MCF 10A (cell line): Measurements from ENCODE around the gene MRI1. TPM values are rescaled to one million over a fixed set of nuclear protein-coding genes. Genes with fewer than 3 reads are reported as not detected.

Experiments used
- Bru-seq: library from RNA; stranded (reverse); fragments of 400-500 nt; gene quantifications from one replicate; lab custom pipeline; 2021; lab: Mats Ljungman, UMichigan
- BruChase-seq, 2 experiments: library from RNA; stranded (reverse); fragments of 400-500 nt; gene quantifications; one replicate each; lab custom pipeline; 2021; lab: Mats Ljungman, UMichigan
- BruUV-seq: library from RNA; stranded (reverse); fragments of 400-500 nt; replicated peaks from 2 replicates; lab custom pipeline; 2021; lab: Mats Ljungman, UMichigan
- CTCF ChIA-PET: fragments of 300-600 bp; sonication (Branson Sonifier 250); formaldehyde crosslinking; extraction: SDS; loops from one replicate; lab custom pipeline; 2021; ENCODE audit warnings: antibody characterized with exemption, inconsistent platforms; lab: Yijun Ruan, JAX
- POLR2A ChIA-PET: fragments of 300-600, 350-650 bp; sonication (Branson Sonifier 250); formaldehyde crosslinking; extraction: SDS; loops from one replicate; lab custom pipeline; 2020; ENCODE audit warnings: antibody characterized with exemption, inconsistent platforms; lab: Yijun Ruan, JAX
- DNase-seq: peaks from one replicate; pipeline ENCODE4 v3.0.0-alpha.2; 2018; ENCODE audit not compliant: unreplicated experiment
- H3K27ac Mint-ChIP-seq: one replicate; pipeline ENCODE4 v1.8.0; 2022; ENCODE audit warnings: mild to moderate bottlenecking, low read depth, mixed read lengths; ENCODE audit not compliant: unreplicated experiment
- H3K27me3 Mint-ChIP-seq: one replicate; pipeline ENCODE4 v1.8.0; 2022; ENCODE audit warnings: mixed read lengths; ENCODE audit not compliant: insufficient read depth, unreplicated experiment
- H3K36me3 Mint-ChIP-seq: one replicate; pipeline ENCODE4 v1.8.0; 2022; ENCODE audit warnings: mild to moderate bottlenecking, moderate library complexity, mixed read lengths; ENCODE audit not compliant: insufficient read depth, unreplicated experiment
- H3K4me1 Mint-ChIP-seq: one replicate; pipeline ENCODE4 v1.8.0; 2022; ENCODE audit warnings: mixed read lengths; ENCODE audit not compliant: insufficient read depth, unreplicated experiment
- H3K4me3 Mint-ChIP-seq: one replicate; pipeline ENCODE4 v1.8.0; 2022; ENCODE audit warnings: mild to moderate bottlenecking, moderate library complexity, mixed read lengths; ENCODE audit not compliant: unreplicated experiment
- H3K9me3 Mint-ChIP-seq: one replicate; pipeline ENCODE4 v1.8.0; 2022; ENCODE audit warnings: mixed read lengths; ENCODE audit not compliant: unreplicated experiment
- intact Hi-C: fragments of 100-400 bp; cut with micrococcal nuclease; formaldehyde crosslinking; loops from 2 replicates; pipeline ENCODE4 v1.14.1; 2022
- long read RNA-seq: library from polyadenylated mRNA; stranded (forward); transcript quantifications from one replicate; pipeline ENCODE4 v2.0.0, GENCODE V29; 2022
- total RNA-seq: library from RNA; stranded (reverse); gene quantifications from 2 replicates; pipeline ENCODE4 v1.2.3, GENCODE V29; 2022
- TF ChIP-seq, protein P1 (sequence below): fragments of 200-600 bp; IDR thresholded peaks from one replicate; pipeline ENCODE4 v1.8.0; 2022; ENCODE audit warnings: antibody characterized with exemption, mild to moderate bottlenecking; ENCODE audit not compliant: unreplicated experiment

Gene MRI1
- 24.8 and 27.0 TPM in 2 replicates for total RNA-seq
- percentile 53 among the genes with signal in this experiment for Bru-seq, nascent RNA
- BruChase-seq, experiment 1, labeled RNA remaining after a 6-hour chase = percentile 69 among the genes with signal in this experiment
- percentile 66 among the genes with signal in this experiment for BruChase-seq, experiment 2, labeled RNA remaining after a 2-hour chase
- long read RNA-seq, partial matches to known transcripts = 4 of 15 reads
- long read RNA-seq, other reads (novel, unspliced or antisense) = 7 of 15 reads

DNA sequence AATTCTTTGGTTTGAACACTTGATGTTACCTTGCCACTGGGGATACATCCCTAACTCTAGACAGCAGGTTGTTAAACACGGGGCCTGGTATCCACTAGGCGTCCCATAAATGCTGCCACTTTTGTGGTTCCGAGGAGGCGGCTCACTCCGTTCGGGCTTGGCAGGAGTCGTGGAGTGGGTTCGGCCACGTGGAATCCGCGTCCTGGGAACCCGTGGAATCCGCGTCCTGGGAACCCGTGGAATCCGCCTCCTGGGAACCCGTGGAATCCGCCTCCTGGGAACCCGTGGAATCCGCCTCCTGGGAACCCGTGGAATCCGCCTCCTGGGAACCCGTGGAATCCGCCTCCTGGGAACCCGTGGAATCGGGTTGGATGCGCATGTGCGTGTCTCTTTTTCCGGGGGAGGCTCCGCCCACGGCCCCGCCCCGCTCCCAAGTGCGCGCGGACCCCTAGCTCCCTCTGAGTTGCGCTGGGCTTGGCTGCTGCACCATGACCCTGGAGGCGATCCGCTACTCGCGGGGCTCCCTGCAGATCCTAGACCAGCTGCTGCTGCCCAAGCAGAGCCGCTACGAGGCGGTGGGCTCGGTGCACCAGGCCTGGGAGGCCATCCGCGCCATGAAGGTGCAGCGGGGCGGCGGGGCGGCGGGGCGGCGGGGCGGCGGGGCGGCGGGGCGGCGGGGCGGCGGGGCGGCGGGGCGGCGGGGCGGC, at the start of gene MRI1:
Gene MRI1, plus strand, starts transcription at position 422 of the 707 bp plus-strand sequence. Its CDS starts 67 bp downstream, at position 489.
- CTCF ChIA-PET = interaction anchor here (0.7 kb wide), 1 partner anchor 531 kb away, joined by 4 read pairs; no protein-coding TSS in a partner anchor
- H3K4me3 Mint-ChIP-seq = peak within 1 kb of the TSS; percentile 81
- POLR2A ChIA-PET = interaction anchor here (0.6 to 4.8 kb wide), 13 partner anchors 10 to 751 kb away, joined by 3 to 51 read pairs (median 4); partner anchors contain the start of gene C19orf53
- H3K4me1 Mint-ChIP-seq = peaks cover 17% of the 10 kb centered on the region
- peaks cover 58% of the 10 kb centered on the region for H3K36me3 Mint-ChIP-seq
- peak within 1 kb of the TSS; percentile 81 for H3K27ac Mint-ChIP-seq
- no peaks in the 10 kb centered on the region for H3K9me3 Mint-ChIP-seq
- intact Hi-C loops = no loop called here
- no peaks in the 10 kb centered on the region for H3K27me3 Mint-ChIP-seq
- TF ChIP-seq, protein P1, sequence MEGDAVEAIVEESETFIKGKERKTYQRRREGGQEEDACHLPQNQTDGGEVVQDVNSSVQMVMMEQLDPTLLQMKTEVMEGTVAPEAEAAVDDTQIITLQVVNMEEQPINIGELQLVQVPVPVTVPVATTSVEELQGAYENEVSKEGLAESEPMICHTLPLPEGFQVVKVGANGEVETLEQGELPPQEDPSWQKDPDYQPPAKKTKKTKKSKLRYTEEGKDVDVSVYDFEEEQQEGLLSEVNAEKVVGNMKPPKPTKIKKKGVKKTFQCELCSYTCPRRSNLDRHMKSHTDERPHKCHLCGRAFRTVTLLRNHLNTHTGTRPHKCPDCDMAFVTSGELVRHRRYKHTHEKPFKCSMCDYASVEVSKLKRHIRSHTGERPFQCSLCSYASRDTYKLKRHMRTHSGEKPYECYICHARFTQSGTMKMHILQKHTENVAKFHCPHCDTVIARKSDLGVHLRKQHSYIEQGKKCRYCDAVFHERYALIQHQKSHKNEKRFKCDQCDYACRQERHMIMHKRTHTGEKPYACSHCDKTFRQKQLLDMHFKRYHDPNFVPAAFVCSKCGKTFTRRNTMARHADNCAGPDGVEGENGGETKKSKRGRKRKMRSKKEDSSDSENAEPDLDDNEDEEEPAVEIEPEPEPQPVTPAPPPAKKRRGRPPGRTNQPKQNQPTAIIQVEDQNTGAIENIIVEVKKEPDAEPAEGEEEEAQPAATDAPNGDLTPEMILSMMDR = no peak
- peak; percentile 69 for DNase-seq
- TSS peak; percentile 88 for BruUV-seq

- DNase-seq = no peak
- no peak overlapping the region for H3K4me3 Mint-ChIP-seq
- CTCF ChIA-PET = interaction anchor here (0.5 to 8.8 kb wide), 14 partner anchors 10 to 439 kb away, joined by 3 to 161 read pairs (median 3); no protein-coding TSS in a partner anchor
- POLR2A ChIA-PET = interaction anchor here (0.8 kb wide), 1 partner anchor 9 kb away, joined by 3 read pairs; no protein-coding TSS in a partner anchor
- H3K4me1 Mint-ChIP-seq = no peaks in the 10 kb centered on the region
- no peaks in the 10 kb centered on the region for H3K36me3 Mint-ChIP-seq
- intact Hi-C loops = loop anchor here (5.0 kb wide), 1 partner anchor 145 kb away; no protein-coding TSS in a partner anchor
- H3K9me3 Mint-ChIP-seq = no peaks in the 10 kb centered on the region
- no TSS peak for BruUV-seq
- no peak overlapping the region for H3K27ac Mint-ChIP-seq
- H3K27me3 Mint-ChIP-seq = no peaks in the 10 kb centered on the region
- TF ChIP-seq, protein P1 = no peak
These were observed 47.1 kb upstream of the MRI1 start for GRCh38 chr19:13717194-13717643.

GRCh38 chr19:13718733-13719132, 45.6 kb upstream of the MRI1 start:
- peak; percentile 52 for DNase-seq

More at GRCh38 chr19:13718733-13719132, 45.6 kb upstream of the MRI1 start:
- TF ChIP-seq, protein P1 = peak; percentile 59
- POLR2A ChIA-PET = interaction anchor here (0.5 to 1.0 kb wide), 7 partner anchors 13 to 353 kb away, joined by 3 to 10 read pairs (median 3); no protein-coding TSS in a partner anchor
- Mint-ChIP-seq H3K36me3 (no peaks in the 10 kb centered on the region), H3K4me1 (no peaks in the 10 kb centered on the region), H3K9me3 (no peaks in the 10 kb centered on the region), H3K27ac (no peak overlapping the region), H3K4me3 (no peak overlapping the region), H3K27me3 (no peaks in the 10 kb centered on the region)
- CTCF ChIA-PET = interaction anchor here (0.5 to 8.8 kb wide), 13 partner anchors 11 to 525 kb away, joined by 3 to 161 read pairs (median 4); no protein-coding TSS in a partner anchor
- intact Hi-C loops = loop anchor here (5.0 kb wide), 1 partner anchor 144 kb away; no protein-coding TSS in a partner anchor
- BruUV-seq = no TSS peak
